Bronchial epithelial cell (primary cell): Measurements from ENCODE around the gene KIF15. TPM values are rescaled to one million over a fixed set of nuclear protein-coding genes. Genes with fewer than 3 reads are reported as not detected.

Source experiments
- DNase-seq: peaks from one replicate; pipeline ENCODE4 v3.0.0-alpha.2; 2010; ENCODE audit warnings: low read depth
- FAIRE-seq: peaks from 2 replicates; lab custom pipeline; 2011; peaks lifted over from hg19 to GRCh38; lab: Jason Lieb, UNC
- H3K27me3 ChIP-seq: 2 replicates; pipeline ENCODE4 v1.5.1; 2011; ENCODE audit warnings: low read length; ENCODE audit not compliant: control insufficient read depth, insufficient read depth
- H3K36me3 ChIP-seq: 2 replicates; pipeline ENCODE4 v1.5.1; 2011; ENCODE audit warnings: low read length; ENCODE audit not compliant: control insufficient read depth, insufficient read depth
- H3K4me3 ChIP-seq: 2 replicates; pipeline ENCODE4 v1.5.1; 2011; ENCODE audit warnings: mild to moderate bottlenecking, low read depth, low read length, control low read depth
- CTCF ChIP-seq: IDR thresholded peaks from 2 replicates; pipeline ENCODE4 v1.5.1; 2011; ENCODE audit warnings: mild to moderate bottlenecking, moderate library complexity, low read length, control low read depth, inconsistent platforms; ENCODE audit not compliant: insufficient read depth, severe bottlenecking
- total RNA-seq: library from RNA; depleted of rRNA; stranded (reverse); fragments of >200 nt; gene quantifications from 2 replicates; pipeline ENCODE4 v1.2.1, GENCODE V29; 2014

KIF15 gene
- total RNA-seq, 1 donor from 2014 or later = 0.53 TPM

GRCh38 chr3:44894485-44894884 is 132.9 kb downstream of the KIF15 start:
- H3K36me3 ChIP-seq = no peaks in the 10 kb centered on the region
- no peak overlapping the region for H3K4me3 ChIP-seq
- DNase-seq (no peak), FAIRE-seq (no peak)
- no peaks in the 10 kb centered on the region for H3K27me3 ChIP-seq
- no peak for TF ChIP-seq CTCF

- H3K36me3 ChIP-seq = no peaks in the 10 kb centered on the region
- no peak overlapping the region for H3K4me3 ChIP-seq
- TF ChIP-seq CTCF = no peak
- no peak for DNase-seq
- no peak for FAIRE-seq
- H3K27me3 ChIP-seq = no peaks in the 10 kb centered on the region
Measured at GRCh38 chr3:44896440-44896839, 134.8 kb downstream of the KIF15 start.

- peak; percentile 25 for DNase-seq
- no peak for FAIRE-seq
Measured at GRCh38 chr3:44899683-44900367, 138.2 kb downstream of the KIF15 start.

GRCh38 chr3:44902628-44903027 is 141.0 kb downstream of the KIF15 start:
- TF ChIP-seq CTCF = no peak
- no peak for DNase-seq
- H3K4me3 ChIP-seq = no peak overlapping the region
- H3K27me3 ChIP-seq = no peaks in the 10 kb centered on the region
- no peak for FAIRE-seq
- no peaks in the 10 kb centered on the region for H3K36me3 ChIP-seq

More at GRCh38 chr3:44899683-44900367, 138.2 kb downstream of the KIF15 start:
- no peak for TF ChIP-seq CTCF
- Histone ChIP-seq H3K36me3 (no peaks in the 10 kb centered on the region), H3K27me3 (no peaks in the 10 kb centered on the region), H3K4me3 (no peak overlapping the region)

Other genes with a start within 250 kb of the KIF15 start
- gene ZKSCAN7, start 206.6 kb upstream of the KIF15 start, total RNA-seq = 2.2 and 2.9 TPM in 2 replicates
- under 0.01 and 0.26 TPM in 2 replicates for gene ZNF660, start 176.8 kb upstream of the KIF15 start, total RNA-seq
- gene ZNF197, start 136.8 kb upstream of the KIF15 start, total RNA-seq = 16.3 and 17.6 TPM in 2 replicates
- 14.0 and 14.5 TPM in 2 replicates for gene ZNF35, start 113.1 kb upstream of the KIF15 start, total RNA-seq
- 4.4 and 5.8 TPM in 2 replicates for gene ZNF502, start 49.1 kb upstream of the KIF15 start, total RNA-seq
- gene ZNF501, start 32.2 kb upstream of the KIF15 start, total RNA-seq = 5.5 and 6.8 TPM in 2 replicates
- gene KIAA1143, start 175 bp upstream of the KIF15 start, total RNA-seq = 11.0 and 11.3 TPM in 2 replicates
- 17.1 and 25.7 TPM in 2 replicates for gene TMEM42, start 100.1 kb downstream of the KIF15 start, total RNA-seq
- gene TGM4, start 112.8 kb downstream of the KIF15 start, total RNA-seq = under 0.01 TPM in 2 replicates
- 62.1 and 91.1 TPM in 2 replicates for gene ZDHHC3, start 214.4 kb downstream of the KIF15 start, total RNA-seq
- gene EXOSC7, start 214.4 kb downstream of the KIF15 start, total RNA-seq = 60.0 and 70.3 TPM in 2 replicates